DMS153 (cell line): ENCODE results near the gene CFL1.
A peak's percentile ranks its signal among the peaks of the same experiment; 100 is the strongest.
"Not testable (repeated sequence)": the region's sequence is repeated elsewhere in the genome, so short reads cannot be mapped to it uniquely, and the experiment has no call there.

Experiments
- DNase-seq: peaks from one replicate; lab custom pipeline; 2025; lab: John Stamatoyannopoulos, UW

CFL1 gene

DNA sequence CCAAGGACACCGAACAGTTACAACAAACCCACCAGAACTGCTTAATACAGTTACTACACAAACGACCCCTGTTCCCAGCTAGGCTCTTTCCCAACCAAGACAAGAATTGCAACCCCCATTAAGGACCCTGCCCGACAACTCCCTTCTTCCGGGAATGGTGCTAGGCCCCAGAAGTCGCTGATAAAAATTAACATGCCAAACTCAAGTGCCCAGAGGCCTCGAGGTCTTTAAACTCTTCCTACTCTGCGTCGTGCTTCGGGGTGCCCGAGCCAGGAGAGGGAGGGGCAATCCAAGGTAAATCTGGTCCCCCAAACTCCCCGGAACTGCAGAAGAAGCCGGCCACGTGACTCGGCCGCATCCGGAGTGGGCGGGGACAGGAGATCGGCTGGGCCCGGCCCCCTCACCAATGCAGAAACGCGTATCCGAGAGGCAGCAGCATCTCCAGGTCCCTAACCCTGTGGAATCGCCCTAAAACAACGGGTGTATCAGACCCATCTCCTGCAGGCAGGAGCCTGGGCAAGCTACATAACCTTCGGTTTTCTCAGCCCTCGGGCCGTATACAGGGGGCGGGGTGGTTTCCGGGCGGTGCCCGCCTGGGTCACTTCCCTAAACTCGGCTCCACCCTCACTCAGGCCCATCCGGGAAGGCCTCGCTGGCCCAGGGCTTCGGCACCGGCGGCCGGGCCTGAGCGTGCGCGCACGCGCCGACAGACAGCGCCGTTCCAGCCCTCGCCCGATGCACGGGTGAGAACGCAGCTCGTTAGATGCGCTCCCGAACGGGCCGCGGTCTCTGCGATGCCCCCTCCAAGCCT lies 1.1 kb downstream of the CFL1 start:
- DNase-seq: peak; percentile 9

- no peak for DNase-seq
Measured at GRCh38 chr11:65855927-65856363, 2.0 kb downstream of the CFL1 start.

DNA sequence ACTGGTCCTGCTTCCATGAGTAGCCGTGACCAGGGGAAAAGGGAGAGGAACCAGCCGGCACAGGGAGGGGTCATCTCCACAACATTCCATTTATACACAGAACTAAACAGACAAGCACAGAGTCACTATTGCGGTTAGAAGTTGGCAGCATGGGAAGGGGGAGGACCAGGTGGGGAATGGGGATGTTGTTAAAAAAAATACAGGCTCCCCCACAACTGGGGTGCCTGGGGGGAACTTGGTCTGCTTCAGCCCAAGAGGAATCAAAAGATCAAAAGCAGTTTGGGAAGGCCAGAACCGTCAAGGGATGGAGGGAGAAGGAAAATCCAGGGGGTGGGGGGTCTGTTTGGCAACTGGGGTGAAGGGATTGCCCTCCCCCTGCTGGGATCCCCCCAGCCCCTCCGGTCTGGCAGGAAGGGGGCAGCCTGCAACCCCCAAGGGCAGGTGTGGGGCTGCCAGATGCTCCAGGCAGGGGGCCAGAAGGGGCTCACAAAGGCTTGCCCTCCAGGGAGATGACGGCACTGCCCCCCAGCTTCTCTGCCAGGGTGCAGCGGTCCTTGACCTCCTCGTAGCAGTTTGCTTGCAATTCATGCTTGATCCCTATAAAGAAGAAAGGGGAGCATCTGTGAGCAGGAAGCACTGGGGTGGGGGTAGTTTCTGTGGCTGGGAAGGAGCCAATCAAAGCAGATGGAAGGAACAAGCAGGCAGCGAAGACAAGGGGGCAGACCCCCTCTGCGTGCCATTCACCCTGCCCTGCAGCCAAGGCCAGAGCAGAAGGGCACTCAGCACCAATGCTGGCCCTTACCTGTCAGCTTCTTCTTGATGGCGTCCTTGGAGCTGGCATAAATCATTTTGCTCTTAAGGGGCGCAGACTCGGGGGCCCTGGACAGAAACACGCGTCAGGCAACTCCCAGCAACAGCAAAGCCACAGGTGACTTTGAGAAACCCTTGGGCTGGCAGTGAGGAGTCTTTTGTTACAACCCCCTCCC lies 2.8 kb downstream of the CFL1 start:
- DNase-seq: no peak

DNA sequence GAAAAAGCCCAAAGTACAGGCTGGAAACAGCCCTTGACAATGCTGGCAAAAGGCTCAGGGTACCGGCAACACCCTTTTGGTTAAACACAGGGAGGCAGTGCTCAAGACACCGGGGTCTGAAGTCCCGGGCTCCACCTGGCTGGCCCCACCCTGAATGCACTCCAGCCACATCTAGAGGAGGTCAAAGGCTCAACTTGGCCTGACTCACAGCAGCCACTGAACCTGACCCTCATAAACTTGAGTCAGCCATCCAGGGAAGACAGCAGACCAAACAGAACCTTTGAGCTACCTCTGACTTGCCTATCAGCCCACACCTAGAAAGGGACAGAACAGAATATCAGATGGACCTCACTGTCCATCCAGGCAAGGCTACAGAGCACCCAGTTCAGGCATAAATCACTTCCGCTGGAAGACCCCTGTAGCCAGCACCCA lies 3.8 kb downstream of the CFL1 start:
- DNase-seq: no peak

- no peak for DNase-seq
Measured at GRCh38 chr11:65853246-65853979, 4.6 kb downstream of the CFL1 start.

DNA sequence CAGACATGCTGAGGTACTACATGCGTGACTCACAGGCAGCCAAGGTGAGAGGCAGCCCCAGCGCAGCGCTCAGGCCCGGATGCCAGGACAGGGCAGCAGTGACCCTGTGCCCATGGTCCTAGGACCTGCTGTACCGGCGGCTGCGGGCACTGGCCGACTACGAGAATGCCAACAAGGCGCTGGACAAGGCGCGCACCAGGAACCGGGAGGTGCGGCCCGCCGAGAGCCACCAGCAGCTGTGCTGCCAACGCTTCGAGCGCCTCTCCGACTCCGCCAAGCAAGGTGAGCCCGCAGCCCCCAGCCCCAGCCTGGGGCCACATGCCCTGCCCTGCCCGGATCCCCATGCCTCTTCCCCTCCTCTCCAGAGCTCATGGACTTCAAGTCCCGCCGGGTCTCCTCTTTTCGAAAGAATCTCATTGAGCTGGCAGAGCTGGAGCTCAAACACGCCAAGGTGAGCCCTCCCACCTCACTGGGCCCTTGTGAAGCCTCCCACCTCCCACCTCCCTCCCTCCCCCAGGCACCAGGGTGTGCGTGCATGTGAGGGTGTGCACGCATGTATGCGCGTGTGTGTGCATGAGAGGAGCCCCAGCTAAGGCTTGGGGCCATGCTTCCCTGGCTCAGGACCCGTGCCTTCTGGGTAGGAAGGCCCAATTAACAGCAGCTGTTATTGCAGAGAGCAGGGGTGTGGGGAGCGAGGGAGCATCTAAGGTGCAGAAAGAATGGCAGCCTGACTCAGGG lies 5.3 kb downstream of the CFL1 start:
- DNase-seq: no peak

DNA sequence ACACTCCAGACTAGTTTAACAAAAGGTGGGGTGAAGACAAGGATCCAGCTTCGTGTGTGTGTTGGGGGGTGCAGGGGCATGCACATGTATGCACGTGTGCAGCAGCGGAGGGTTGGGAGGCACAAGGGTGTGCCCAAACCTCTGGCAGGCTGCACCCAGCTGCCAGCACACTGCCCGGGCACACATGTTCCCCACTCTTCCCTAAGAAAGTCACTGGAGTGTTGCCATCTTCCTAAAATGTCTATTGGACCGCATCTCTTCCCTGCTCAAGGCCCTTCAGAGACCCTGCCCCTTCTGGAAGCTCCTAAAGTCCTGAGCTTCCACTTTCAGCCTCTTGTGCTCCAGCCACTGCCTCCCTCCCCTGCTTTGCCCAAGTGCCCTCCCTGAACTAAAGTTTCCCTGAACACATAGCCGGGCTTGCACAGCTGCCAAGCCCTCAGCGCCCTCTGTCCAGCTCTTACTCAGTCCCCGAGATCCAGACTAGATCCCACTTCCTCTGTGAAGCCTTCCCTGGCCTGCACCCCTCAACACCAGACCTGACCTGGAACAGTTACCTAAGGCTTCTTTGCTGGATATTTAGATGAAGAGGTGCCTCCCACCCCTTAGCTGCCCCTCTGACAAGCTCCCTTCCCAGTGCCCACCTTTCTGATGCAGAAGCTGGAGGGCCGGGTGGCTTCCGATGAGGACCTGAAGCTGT lies 6.0 kb downstream of the CFL1 start:
- DNase-seq: no peak

- no peak for DNase-seq
Measured at GRCh38 chr11:65851083-65851579, 6.8 kb downstream of the CFL1 start.

DNA sequence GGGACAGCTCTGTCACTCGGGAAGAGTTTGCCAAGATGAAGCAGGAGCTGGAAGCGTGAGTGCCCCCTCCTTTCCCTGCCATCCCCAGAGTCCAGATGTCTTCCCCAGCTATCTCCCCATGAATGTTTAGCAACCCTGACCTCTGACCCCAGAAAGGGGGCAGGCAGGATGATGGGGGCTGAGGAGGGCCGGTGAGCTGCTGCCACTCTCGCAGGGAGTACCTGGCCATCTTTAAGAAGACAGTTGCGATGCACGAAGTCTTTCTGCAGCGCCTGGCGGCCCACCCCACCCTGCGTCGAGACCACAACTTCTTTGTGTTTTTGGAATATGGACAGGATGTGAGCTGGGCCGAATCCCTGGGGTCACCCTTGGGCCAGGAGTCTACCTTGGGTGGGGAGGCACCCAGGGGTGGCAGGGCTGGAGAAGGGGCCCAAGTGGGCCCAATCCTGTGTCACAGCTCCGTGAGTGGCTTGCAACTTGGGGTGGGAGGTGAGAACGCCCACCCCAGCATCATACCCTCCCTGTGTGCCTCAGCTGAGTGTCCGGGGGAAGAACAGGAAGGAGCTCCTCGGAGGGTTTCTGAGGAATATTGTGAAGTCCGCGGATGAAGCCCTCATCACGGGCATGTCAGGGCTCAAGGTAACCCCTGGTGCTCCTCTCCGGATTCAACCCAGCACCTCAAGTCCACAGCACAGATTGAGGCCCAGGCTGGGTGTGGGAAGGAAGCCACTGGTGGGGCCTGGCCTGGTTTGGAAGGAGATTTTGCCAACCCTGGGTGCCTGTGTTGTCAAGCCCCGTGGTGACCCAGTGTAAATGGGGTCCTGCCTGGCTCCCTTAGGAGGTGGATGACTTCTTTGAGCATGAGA lies 7.5 kb downstream of the CFL1 start:
- no peak for DNase-seq

DNA sequence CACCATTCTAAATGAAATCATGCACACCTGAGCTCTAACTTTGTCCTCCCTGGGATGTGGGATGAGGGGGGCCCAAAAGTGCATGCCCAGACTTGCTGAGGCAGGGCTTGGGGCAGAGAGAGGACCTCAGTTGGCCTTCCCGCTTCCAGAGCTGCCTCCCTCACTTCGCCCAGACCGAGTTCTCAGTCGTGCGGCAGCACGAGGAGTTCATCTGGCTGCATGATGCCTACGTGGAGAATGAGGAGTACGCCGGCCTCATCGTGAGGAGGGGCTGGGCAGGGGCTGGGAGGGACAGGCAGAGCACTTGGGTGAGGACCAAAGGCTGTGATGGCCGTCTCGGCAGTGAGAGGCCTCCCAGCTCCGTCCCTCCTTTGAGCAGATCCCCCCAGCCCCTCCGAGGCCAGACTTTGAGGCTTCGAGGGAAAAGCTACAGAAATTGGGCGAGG lies 8.2 kb downstream of the CFL1 start:
- DNase-seq: no peak

DNA sequence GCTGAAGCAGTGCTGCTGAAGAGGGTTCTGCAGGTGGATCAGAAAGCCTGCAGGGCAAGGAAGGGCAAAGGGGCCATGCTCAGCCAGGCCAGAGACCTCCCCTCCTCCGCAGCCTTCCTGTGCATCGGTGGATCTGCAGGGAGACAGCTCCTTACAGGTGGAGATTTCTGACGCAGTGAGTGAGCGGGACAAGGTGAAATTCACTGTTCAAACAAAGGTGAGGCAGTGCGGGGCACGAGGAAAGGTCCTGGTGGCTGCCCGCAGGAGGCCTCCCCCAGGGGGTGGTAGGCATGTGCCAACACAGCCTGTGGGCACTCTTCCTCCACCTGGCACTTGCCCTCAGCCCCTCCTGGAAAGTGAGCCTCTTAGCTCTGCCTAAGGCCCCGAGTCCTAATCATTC lies 8.6 kb downstream of the CFL1 start:
- no peak for DNase-seq

GRCh38 chr11:65848693-65849092 lies 9.3 kb downstream of the CFL1 start:
- not testable (repeated sequence) for DNase-seq

- no peak for DNase-seq
Measured at GRCh38 chr11:65847746-65848145, 10.2 kb downstream of the CFL1 start.

DNA sequence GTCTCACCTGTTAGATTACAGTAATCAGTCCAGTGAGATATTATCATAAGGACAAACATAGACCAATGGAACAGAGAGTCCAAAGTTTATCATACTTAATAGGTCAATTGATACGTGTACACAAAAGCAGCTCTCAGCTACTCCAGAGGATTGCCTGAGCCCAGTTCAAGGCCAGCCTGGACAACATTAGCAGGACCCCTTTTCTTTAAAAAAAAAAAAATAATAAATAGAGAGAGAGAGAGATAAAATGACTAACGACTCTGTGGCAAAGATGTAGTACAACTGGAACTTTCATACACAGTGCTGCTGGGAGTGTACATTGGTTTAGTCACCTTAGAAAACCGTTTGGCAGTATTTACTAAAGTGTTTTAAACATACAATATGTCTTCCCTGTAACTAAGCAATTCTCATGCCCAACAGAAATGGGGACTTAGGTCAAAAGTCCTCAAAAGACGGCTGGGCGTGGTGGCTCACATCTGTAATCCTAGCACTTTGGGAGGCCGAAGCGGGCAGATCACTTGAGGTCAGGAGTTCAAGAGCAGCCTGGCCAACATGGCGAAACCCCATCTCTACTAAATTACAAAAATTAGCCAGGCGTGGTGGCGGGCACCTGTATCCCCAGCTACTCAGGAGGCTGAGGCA lies 13.6 kb downstream of the CFL1 start:
- no peak for DNase-seq

DNA sequence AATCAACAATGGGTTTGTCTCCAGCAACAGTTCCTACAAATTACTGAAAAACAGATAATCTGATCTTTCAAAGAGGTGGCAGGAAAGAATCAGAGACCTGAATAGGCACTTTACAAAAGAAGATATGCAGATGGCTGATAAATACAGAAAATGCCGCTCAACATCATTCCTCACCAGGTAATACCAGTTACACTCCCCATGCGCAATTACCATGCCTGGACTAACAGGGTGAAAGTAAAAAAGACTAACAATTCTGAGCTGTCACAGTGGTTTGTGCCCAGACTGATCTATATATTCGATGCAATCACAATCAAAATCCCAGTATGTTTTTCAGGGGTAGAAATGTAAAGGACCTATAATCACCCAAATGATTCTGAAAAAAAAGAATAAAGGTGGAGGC lies 14.2 kb downstream of the CFL1 start:
- DNase-seq: no peak

DNA sequence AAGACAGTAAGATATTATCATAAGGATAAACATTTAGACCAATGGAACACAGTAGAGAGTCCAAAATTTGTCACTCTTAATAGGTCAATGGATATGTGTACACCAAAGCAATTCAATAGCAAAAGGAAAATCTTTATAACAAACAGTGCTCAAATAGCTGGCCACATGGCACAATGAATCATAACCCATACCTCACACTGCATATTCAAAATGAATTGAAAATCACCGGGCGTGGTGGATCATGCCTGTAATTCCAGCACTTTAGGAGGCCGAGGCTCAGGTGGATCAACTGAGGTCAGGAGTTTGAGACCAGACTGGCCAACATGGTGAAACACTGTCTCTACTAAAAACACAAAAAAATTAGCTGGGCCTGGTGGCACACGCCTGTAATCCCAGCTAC lies 15.8 kb downstream of the CFL1 start:
- DNase-seq: no peak

- no peak for DNase-seq
Measured at GRCh38 chr11:65834202-65834601, 23.8 kb downstream of the CFL1 start.

- DNase-seq: peak; percentile 72
Measured at GRCh38 chr11:65833297-65834030, 24.5 kb downstream of the CFL1 start, which contains the start of gene SNX32. Gene SNX32, plus strand, starts transcription at chr11:65833963. Its CDS starts 103 bp downstream, at chr11:65834066.
